GM21825 (cell line): ENCODE results near the gene SFT2D3.

Experiments
- ATAC-seq: cut with Tn5 transposase; IDR thresholded peaks from one replicate; pipeline ENCODE4 v1.9.1; 2021; ENCODE audit warnings: mild to moderate bottlenecking, moderate library complexity; ENCODE audit not compliant: unreplicated experiment

The SFT2D3 gene

GRCh38 chr2:127701193-127701650 lies at the start of gene SFT2D3:
Gene SFT2D3 (plus strand): TSS chr2:127701497. CDS start chr2:127701529, 32 bp downstream.
- ATAC-seq = peak; percentile 64

GRCh38 chr2:127651971-127652550 lies 49.2 kb upstream of the SFT2D3 start:
- ATAC-seq = no peak

- ATAC-seq = no peak
Observed at GRCh38 chr2:127652786-127653357, 48.4 kb upstream of the SFT2D3 start.

GRCh38 chr2:127653421-127654083 lies 47.7 kb upstream of the SFT2D3 start:
- ATAC-seq = no peak

- ATAC-seq = no peak
Observed at GRCh38 chr2:127654084-127654837, 47.0 kb upstream of the SFT2D3 start.

GRCh38 chr2:127654838-127655175 lies 46.5 kb upstream of the SFT2D3 start:
- ATAC-seq = no peak

GRCh38 chr2:127655209-127656073 lies 45.9 kb upstream of the SFT2D3 start:
- ATAC-seq = no peak

- ATAC-seq = no peak
Observed at GRCh38 chr2:127656569-127657231, 44.6 kb upstream of the SFT2D3 start.

- ATAC-seq = no peak
Observed at GRCh38 chr2:127657232-127657595, 44.1 kb upstream of the SFT2D3 start.

- ATAC-seq = no peak
Observed at GRCh38 chr2:127658146-127658545, 43.2 kb upstream of the SFT2D3 start.

GRCh38 chr2:127658641-127659407 lies 42.5 kb upstream of the SFT2D3 start:
- ATAC-seq = no peak

- no peak for ATAC-seq
Observed at GRCh38 chr2:127659408-127660290, 41.6 kb upstream of the SFT2D3 start.

- ATAC-seq = no peak
Observed at GRCh38 chr2:127660291-127660578, 41.1 kb upstream of the SFT2D3 start.

GRCh38 chr2:127661072-127661649 lies 40.1 kb upstream of the SFT2D3 start:
- ATAC-seq = no peak

- no peak for ATAC-seq
Observed at GRCh38 chr2:127661949-127662510, 39.3 kb upstream of the SFT2D3 start.

GRCh38 chr2:127662937-127663565 lies 38.2 kb upstream of the SFT2D3 start:
- no peak for ATAC-seq

GRCh38 chr2:127663566-127664064 lies 37.7 kb upstream of the SFT2D3 start:
- no peak for ATAC-seq
